RCC 7860 (cell line): ENCODE data around the gene TXNDC16.
A peak's percentile ranks its signal among the peaks of the same experiment; 100 is the strongest.

ENCODE experiments used
- DNase-seq: peaks from one replicate; pipeline ENCODE4 v3.0.0-alpha.2; 2015; ENCODE audit warnings: low spot score
- FAIRE-seq: peaks from 2 replicates; lab custom pipeline; 2012; peaks lifted over from hg19 to GRCh38; lab: Jason Lieb, UNC

The TXNDC16 gene

DNA sequence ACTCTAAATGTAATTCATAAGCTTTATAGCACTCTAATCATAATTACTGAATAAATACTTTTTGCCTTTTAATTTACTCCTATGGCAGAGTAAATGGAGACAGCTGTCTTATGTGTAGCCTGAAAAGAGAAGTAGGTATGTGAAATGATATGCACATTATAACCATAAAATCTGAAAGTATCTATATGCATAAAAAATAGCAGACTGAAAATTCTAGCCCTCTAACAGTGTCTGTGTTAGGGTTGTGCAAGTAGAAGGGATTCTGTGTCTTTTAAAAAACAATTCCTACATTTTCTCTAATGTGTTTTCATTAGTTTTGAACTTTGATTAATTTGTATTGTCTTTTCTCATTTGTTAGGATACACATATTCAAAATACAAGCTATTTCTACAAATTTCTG is 94.9 kb downstream of the TXNDC16 start:
- no peak for DNase-seq
- FAIRE-seq = no peak

DNA sequence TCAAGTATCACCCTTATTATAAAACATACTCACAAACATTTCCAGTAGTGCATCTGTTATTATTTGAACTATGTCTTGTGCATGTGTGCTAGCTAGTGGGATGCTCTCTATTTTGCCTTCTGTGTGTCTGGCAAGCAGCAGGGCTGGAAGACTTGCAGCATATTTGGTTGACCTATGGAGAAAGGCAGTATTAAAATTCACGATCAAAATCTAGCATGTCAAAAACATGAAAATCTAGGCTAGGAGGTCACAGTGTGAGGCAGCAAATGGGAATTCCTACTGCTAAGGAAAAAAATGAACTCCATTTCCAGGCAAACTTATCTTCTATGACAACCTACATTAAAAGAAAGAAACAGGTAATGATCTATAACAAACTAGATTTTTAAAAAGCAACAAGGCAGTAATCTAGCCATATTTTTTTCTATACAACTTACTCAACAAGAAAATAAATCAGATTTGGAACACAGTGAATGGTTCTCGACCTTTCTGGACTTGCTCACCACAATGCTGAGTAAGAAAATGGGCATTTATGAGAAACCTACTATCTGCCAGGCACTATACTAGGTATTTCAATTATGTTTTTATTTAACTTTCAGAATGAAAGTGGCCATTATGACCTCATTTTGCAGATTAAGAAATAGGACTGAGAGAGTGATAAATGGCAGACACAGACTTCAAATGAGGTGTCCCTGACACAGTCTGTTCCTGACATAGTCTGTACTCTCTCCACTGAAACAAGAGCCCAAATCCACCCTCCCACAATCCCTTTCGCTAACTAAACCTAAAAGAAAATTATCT is 96.8 kb downstream of the TXNDC16 start:
- DNase-seq = peak; percentile 73
- FAIRE-seq = peak; percentile 65

DNA sequence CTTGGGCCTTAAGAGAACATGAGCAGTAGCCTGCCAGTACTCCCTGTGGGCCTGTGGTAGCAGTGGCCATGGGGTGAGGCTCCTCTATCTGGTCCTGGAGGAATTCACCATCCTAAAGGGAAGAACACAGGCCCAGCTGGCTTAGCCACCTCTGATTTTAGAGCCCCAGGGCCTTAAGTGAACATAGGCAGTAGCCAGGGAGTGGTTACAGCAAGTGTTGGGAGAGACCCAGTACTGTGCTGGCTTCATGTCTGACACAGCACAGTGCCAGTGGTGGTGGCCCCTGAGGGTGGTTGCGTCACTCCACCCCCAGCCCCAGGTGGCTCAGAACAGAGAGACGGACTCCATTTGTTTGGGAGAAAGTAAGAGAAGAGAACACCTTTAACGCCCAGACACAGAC is 105.1 kb downstream of the TXNDC16 start:
- no peak for DNase-seq
- FAIRE-seq = no peak

DNA sequence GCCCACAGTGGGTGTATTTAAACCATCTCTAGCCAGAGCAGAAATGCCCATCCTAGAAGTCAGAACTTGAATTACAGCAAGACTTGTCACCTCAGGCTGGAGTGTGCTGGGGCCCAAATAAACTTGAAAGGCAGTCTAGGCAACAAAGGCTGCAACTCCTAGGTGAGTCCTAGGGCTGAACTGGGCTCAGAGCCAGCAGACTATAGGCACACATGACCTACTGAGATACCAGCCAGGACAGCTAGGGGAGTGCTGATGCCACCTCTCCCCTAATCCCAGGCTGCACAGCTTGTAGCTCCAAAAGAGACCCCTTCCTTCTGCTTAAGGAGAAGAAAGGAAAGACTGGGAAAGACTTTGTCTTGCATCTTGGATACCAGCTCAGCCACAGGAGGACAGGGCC is 106.0 kb downstream of the TXNDC16 start:
- DNase-seq = no peak
- no peak for FAIRE-seq

DNA sequence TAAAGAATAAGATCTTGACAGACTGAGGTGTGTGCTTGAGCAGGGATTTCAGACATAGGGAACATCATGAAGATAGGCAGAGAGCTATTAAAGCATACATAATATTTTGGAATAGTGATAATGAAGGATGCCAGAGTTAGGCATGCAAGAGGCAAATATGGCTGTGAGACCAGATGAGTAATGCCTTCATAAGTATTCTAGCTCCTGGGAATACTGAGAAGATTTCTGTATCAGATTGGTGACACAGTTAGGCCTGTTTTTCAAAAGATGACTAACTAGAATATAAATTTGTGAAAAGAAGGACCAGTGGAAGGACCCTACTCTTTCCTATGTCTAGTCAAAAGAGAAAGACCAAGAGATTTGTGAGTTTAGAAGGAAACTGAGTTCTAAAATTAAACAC is 108.8 kb downstream of the TXNDC16 start:
- FAIRE-seq = no peak

DNA sequence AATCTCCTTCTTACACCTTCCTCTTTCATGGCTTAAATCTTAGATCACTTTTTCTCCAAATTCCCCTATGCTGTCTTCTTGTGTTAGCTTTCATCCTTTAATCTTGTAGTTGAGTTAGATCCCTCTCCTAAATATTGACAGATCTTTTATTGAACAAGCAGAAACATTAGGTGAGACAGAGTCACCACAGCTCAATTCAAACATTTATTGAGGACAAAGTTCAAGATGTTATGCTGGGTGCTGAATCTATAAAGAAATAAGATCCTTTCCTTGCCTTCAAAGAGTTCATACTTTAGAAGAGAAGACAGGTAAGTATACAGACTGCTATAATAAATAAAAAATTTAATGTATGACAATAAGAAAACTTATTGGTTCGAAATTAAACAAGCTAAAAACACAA is 109.7 kb downstream of the TXNDC16 start:
- DNase-seq = no peak
- FAIRE-seq = no peak

More for the DNA sequence above, 108.8 kb downstream of the TXNDC16 start:
- DNase-seq = no peak

DNA sequence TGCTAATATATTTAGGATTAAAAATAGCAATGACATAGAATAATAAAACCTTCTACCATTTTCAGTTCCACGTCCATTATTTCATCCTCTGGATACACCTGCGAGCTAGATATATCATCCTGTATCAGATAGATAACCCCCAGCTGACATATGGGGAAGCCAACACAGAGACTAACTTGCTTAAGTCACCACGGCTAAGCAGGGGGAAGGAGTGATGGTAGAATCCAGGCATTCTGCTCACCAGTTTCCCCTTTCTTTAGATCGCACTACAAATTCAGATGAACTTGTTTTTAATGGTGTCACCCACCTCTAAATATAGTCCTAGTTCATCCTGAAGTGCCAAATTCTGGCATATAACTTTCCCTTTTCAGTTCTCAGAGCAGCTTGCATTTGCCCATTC is 110.1 kb downstream of the TXNDC16 start:
- DNase-seq (no peak), FAIRE-seq (no peak)

DNA sequence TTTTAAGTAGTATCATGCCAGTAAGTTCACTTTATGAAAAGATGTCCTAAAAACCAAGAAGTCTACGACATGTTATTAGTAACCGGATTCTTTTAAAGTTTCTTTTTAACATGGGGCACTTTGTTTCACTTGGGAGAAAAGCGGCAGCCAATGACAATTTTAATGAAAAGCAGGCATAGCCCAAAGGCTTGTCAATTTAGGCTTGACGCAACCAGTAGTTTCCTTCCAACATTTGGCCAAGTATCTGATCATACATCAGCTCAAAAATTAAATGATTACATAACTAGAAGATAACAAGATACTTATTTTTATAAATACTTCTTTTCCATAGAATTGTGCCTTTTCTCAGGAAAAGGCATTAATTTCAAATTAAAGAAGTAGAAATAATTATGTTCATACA is 112.8 kb downstream of the TXNDC16 start:
- FAIRE-seq = no peak
- DNase-seq = no peak

DNA sequence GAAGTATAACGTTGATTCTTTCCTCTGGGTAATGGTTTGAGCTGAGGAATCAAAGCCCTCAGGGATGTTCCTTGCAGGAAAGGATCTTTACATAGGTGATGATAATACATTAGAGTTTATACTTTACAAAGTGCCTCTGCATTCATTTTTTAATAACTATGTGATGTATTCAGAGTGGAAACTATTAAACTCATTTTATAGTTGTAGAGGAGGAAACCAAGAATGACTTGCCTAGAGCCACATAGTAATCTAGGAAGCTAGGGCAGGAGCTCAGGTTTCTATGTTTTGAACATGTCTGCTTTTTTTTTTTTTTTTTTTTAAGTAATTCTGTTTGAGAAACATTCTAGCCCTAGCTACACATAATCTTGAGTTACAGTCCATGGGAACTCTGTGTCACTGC is 117.3 kb downstream of the TXNDC16 start:
- no peak for DNase-seq
- no peak for FAIRE-seq

DNA sequence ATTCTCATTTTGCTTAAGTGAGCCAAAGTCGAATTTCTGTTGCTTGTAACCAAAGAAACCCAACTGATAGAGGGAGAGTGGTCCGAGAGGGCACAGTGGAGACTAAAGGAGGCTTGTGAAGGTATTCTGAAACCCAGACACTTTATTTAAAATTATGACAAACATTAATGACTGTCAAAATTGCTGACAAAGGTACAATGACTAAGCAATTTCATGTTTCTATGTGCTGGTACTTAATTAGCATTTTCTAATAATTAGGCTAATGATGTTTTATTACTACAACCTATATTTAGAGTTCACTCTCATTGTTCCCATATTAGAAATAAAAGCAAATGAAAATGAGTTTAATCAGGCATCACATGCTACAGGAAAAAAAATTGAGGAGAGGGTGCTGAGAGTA is 121.8 kb downstream of the TXNDC16 start:
- DNase-seq (no peak), FAIRE-seq (no peak)

DNA sequence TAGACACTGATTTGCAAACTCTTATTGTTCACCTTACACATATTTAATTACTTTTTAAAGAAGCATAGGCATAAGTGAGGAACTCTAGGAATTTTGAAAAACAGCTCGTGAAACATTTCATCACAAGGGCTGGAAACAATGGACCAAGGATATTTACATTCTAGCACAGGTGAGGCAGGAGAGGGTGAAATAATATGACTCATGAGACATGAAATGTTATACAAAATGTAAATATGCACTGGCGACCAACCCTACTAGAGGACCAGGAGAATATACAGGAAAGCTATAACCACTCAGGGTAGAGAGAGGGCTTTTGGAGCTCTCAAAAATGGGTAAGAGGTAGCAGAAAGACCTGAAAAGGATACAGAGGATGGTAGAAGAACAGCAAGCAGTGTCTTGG is 122.9 kb downstream of the TXNDC16 start:
- FAIRE-seq (no peak), DNase-seq (no peak)

DNA sequence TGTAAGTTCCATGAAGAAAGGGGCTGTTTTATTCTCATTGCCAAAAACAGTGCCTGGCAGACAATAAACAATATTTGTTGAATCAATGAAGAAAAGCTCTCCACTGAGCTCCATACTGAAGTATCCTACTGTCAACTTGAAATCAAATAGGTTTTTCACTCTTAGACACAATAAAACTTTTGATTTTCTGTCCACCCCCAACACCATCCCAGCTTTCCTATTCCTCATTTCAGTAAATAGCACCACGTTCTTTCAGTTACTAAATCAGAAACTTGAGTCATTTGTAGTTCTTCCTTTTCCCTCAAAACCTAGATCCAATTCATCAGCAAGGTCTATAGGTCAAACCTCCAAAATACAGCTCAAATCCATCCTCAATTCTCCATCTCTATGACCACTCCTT is 124.8 kb downstream of the TXNDC16 start:
- DNase-seq (no peak), FAIRE-seq (no peak)

DNA sequence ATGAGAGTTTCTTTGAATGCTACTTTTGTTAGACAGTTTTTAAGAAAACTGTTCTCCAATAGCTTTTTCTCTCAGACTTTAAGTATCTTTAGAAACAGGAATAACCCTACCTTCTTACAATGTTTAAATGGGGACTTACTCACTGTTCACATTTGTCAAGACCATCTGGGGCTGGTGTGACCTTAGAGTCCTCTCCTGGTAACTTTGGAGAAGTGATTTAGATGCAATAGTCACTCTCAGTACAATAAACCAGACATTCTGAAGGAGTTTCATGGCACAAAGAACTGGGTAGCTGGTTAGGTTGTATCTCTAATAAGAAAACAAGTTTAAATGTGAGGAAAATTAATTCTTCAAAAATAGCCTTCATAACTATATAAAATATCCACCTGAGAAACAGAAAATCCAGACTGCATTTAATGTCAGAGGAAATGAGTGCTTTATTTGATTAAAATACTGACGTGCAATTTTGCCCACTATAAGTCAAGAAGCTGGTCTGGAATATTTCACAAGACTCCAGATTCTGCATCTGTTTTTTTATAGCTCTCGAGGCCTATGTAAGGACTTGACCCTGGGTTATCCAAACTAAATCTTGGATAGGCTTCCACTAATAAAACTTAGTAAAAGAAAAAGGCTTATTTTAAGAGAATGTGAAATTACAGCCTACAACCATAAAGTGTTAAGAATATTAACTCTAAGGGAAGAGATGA is 129.5 kb downstream of the TXNDC16 start:
- no peak for FAIRE-seq
- DNase-seq = no peak

DNA sequence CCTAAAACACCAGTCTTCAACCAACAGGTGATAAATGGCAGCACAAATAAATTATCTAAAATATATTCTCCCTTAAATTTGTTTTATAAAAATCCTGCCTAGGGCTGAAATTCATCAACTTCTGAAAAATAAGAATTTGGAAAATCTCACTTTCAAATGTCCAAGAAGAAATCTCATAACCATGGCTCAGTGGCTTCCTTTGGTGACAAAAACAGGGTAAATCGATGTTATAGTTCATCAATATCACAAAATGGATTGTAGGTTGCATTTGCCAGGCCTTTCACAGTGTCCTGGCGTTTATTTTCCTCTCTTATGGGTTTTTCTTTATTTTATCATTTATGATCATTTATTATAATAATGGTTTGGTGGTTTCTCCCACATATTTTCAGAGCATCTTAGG is 135.2 kb downstream of the TXNDC16 start:
- DNase-seq = no peak
- no peak for FAIRE-seq

DNA sequence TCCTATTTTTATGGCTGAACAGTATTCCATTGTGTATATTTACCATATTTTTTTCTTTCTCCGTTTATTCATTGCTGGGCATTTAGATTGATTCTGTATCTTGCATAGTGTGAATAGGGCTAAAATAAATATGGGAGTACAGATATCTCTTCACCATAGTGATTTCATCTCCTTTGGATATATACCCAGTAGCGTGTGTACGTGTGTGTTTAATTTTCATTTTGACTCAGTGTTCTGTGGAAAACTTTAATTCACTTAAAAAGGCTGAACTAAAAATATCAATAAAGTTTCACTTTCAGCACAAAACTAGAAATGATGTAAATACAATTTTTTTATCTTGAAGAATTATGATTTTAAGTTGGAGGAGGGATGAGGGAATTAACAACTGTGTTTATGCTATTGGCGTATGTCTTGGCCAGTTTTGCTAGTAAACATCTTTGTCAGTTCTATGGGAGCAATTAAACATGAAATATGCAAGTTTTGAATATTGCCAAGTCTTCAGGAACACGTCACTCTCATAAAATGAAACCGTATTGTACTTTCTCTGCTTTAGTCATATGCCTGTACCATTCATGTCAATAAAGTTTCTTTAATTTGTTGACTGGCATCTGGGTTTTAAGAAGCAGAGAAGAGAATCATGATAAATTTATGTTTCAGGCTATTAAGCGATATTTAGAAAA is 138.4 kb downstream of the TXNDC16 start:
- FAIRE-seq (no peak), DNase-seq (no peak)

DNA sequence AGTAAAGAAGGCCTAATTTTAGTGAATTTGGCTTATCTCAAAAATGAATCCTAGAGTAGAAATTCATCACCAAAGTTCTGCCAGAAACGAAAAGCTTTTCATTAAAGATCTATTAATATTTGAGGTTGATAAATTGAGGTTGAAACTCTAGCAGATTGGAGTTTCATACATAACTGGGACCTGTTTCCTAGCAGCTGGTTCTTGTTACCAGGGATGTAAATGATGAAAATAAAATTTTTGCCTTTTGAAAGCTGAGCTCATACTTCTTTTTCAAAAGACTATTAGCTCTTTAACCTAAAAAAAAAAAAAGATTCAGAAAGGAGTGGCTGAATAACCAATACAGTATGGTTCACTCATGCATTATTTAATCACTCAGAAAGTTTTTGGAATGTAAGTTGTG is 139.9 kb downstream of the TXNDC16 start:
- FAIRE-seq (no peak), DNase-seq (no peak)

DNA sequence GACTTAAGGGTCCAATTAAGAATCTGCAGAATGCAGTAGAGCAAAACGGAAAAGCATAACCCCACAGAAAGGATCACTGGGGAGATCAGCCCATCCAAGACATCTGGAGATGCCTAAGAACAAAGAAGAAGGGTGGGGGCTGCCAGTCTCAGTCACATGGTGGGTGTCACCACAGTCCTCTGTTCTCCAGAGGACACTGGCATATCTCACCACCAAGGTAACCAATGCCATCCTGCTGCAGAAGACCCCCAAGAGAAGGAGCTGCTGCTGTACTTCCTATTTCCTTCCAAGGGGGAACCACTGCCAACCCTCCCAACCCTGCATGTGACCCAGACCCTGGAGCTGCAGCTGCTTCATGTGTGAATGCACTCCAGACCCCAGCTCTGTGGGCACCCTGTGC is 147.0 kb downstream of the TXNDC16 start:
- FAIRE-seq (no peak), DNase-seq (no peak)

DNA sequence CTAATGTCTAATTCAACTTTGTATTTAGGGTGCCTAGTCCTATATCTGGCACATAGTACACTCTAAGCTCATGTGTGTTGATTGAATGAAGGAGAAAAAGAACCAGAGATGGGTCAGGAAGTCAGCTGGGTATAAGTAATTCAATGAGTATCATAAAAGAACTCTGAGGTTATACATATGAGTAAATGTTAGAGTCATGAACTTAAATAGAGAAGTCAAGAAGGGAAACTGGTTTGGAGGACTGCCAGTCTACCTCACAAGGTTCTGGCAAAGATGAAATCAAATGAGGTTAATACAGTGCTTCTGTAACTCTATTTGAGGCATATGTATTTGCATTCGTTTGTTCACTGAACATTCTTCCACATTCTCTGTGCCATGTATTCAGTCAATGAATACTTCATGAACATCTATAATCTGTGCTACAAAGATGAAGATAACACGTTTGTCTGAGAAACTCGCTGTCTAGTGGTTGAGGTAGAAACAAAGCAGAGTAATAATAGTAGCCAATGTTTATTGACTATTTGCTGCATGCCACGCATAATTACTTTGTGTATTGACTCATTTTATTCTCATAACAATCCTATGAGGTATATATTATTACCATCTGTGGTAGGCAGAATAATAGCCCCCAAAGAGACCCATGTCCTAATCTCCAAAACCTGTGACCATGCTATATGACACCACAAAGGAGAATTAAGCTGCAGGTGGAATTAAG is 149.3 kb downstream of the TXNDC16 start:
- DNase-seq (no peak), FAIRE-seq (no peak)

DNA sequence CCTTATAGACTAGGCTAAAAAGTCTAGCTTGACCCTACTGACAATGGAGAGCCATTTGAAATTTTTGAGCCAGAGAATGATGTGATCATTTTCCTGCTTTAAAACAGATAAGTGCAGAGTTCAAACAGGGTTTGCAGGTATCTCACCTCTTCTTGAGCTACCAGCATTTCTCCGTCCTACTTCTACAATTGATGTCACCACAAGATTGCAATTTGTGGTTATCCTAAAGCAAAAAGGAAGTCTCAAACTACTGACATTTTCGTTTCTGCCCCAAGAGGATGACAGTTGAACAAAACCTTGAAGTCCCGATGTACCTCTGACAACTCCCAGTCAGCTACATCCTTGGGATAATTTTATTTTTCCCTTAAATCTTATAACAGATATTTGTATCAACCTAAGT is 151.5 kb downstream of the TXNDC16 start:
- DNase-seq (no peak), FAIRE-seq (no peak)

DNA sequence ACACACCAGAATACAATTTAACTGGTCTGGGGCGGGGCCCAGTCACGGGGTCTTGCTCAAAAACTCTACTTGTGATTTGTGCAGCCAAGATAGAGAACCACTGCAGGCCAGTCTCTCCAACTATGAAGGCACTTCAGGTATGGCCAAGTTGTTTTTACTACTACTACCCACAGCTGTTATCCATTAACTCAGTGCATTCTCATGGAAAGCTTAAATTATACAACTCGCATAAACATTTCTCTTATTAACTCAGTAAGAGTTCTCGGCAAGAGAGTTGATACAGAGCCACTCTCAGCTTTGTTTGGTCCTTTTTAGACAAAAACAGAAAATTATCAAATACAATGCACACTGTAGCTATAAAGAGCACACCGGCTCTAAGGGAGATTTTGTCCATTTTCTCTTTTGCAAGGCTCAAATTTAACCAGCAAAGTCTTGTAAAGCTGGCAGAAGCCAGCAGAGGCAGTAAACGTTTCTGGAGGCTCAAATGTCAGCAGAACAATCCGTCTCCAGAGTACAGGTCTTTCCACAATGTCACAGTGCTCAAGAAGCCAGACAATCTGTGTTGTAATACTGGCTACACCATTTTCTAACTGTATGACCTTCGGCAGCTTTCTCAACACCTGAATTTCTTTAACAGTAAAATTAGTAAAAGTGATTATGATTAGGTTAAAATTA is 152.2 kb downstream of the TXNDC16 start:
- peak; percentile 49 for FAIRE-seq
- peak; percentile 5 for DNase-seq

DNA sequence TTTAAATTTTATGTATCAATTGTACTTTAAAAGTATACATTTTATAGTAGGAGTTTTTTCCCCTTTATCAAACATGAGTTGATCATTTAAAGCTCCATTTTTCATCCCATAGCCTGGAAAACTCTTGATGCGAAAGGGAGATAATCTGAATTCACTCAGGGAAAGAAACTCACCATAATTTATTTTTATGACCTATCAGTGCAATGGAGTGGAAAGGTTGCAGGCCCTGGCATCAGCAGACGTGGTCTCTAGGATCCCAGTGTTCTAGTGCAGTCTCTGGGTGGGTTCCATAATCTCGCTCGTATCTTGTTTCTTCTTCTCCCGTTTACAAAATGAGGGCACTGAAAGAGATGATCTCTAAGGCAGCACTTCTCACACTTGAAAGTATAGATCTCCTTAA is 153.2 kb downstream of the TXNDC16 start:
- FAIRE-seq = no peak
- DNase-seq = no peak
